ENCODE results near the gene HECW1.

DNA sequence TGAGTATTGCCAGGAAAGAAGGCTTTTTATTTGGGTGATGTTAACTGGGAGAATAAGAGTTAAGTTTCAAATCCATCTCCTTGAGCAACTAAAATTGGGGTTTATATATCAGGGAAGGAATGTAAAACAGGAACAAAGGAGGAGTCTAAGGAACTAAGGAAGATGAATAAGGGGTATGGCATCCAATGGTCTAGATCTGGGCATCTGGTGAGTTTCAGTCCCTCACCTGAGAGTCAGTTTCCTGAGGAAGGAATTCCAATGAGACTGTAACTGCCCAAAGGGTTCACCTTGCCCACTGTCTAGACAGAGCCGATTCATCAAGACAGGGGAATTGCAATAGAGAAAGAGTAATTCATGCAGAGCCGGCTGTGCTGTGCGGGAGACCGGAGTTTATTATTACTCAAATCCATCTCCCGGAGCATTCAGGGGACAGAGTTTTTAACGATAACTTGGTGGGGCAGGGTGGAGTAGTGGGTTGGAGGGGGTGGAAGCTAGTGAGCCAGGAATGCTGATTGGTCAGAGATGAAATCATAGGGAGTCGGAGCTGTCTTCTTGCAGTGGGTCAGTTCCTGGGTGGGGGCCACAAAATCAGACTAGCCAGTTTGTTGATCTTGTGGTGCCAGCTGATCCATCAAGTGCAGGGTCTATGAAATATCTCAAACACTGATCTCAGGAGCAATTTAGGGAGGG is 282.1 kb downstream of the HECW1 start:
- no peak for TF ChIP-seq SP1 (IDR thresholded peaks at IDR 0.05)
- TF ChIP-seq, protein P1, sequence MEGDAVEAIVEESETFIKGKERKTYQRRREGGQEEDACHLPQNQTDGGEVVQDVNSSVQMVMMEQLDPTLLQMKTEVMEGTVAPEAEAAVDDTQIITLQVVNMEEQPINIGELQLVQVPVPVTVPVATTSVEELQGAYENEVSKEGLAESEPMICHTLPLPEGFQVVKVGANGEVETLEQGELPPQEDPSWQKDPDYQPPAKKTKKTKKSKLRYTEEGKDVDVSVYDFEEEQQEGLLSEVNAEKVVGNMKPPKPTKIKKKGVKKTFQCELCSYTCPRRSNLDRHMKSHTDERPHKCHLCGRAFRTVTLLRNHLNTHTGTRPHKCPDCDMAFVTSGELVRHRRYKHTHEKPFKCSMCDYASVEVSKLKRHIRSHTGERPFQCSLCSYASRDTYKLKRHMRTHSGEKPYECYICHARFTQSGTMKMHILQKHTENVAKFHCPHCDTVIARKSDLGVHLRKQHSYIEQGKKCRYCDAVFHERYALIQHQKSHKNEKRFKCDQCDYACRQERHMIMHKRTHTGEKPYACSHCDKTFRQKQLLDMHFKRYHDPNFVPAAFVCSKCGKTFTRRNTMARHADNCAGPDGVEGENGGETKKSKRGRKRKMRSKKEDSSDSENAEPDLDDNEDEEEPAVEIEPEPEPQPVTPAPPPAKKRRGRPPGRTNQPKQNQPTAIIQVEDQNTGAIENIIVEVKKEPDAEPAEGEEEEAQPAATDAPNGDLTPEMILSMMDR (IDR thresholded peaks at IDR 0.05; ENCODE audit: low read depth, low read length, missing input control): no peak
- TF ChIP-seq NR2F2 (IDR thresholded peaks at IDR 0.05): no peak
- no peak for TF ChIP-seq TAF1 (conservative IDR thresholded peaks at IDR 0.05)
- TF ChIP-seq, protein P2, sequence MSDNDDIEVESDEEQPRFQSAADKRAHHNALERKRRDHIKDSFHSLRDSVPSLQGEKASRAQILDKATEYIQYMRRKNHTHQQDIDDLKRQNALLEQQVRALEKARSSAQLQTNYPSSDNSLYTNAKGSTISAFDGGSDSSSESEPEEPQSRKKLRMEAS (IDR thresholded peaks at IDR 0.05): no peak
- TF ChIP-seq, protein P3, sequence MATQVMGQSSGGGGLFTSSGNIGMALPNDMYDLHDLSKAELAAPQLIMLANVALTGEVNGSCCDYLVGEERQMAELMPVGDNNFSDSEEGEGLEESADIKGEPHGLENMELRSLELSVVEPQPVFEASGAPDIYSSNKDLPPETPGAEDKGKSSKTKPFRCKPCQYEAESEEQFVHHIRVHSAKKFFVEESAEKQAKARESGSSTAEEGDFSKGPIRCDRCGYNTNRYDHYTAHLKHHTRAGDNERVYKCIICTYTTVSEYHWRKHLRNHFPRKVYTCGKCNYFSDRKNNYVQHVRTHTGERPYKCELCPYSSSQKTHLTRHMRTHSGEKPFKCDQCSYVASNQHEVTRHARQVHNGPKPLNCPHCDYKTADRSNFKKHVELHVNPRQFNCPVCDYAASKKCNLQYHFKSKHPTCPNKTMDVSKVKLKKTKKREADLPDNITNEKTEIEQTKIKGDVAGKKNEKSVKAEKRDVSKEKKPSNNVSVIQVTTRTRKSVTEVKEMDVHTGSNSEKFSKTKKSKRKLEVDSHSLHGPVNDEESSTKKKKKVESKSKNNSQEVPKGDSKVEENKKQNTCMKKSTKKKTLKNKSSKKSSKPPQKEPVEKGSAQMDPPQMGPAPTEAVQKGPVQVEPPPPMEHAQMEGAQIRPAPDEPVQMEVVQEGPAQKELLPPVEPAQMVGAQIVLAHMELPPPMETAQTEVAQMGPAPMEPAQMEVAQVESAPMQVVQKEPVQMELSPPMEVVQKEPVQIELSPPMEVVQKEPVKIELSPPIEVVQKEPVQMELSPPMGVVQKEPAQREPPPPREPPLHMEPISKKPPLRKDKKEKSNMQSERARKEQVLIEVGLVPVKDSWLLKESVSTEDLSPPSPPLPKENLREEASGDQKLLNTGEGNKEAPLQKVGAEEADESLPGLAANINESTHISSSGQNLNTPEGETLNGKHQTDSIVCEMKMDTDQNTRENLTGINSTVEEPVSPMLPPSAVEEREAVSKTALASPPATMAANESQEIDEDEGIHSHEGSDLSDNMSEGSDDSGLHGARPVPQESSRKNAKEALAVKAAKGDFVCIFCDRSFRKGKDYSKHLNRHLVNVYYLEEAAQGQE (IDR thresholded peaks at IDR 0.05): no peak
- TF ChIP-seq RAD21 (IDR thresholded peaks at IDR 0.05): no peak
- TF ChIP-seq FOXA1 (IDR thresholded peaks at IDR 0.05): no peak
- no peak for TF ChIP-seq YY1 (IDR thresholded peaks at IDR 0.05)
